BJ (cell line): ENCODE data around the gene CCND3. TPM values are rescaled to one million over a fixed set of nuclear protein-coding genes. Genes with fewer than 3 reads are reported as not detected.

ENCODE experiments used
- CTCF ChIA-PET: fragments of 350-600 bp; formaldehyde crosslinking; extraction: SDS; loops from one replicate; lab custom pipeline; 2021; ENCODE audit warnings: antibody characterized with exemption, inconsistent platforms; lab: Yijun Ruan, JAX
- POLR2A ChIA-PET: fragments of 300-600 bp; sonication (Branson Sonifier 250); formaldehyde crosslinking; extraction: SDS; loops from one replicate; lab custom pipeline; 2021; ENCODE audit warnings: antibody characterized with exemption; lab: Charles Lee
- DNase-seq: peaks from one replicate; pipeline ENCODE4 v3.0.0-alpha.2; 2011; ENCODE audit warnings: low read depth
- H3K27me3 ChIP-seq: 2 replicates; pipeline ENCODE4 v1.6.0; 2011; ENCODE audit warnings: low read length; ENCODE audit not compliant: control insufficient read depth, insufficient read depth
- H3K36me3 ChIP-seq: 2 replicates; pipeline ENCODE4 v1.5.1; 2011; ENCODE audit warnings: low read length; ENCODE audit not compliant: control insufficient read depth, insufficient read depth
- H3K4me3 ChIP-seq: 2 replicates; pipeline ENCODE4 v1.5.1; 2011; ENCODE audit warnings: low read depth, mild to moderate bottlenecking, control low read depth, low read length
- CTCF ChIP-seq: IDR thresholded peaks from 2 replicates; pipeline ENCODE4 v1.5.1; 2011; ENCODE audit warnings: low read depth, mild to moderate bottlenecking, control low read depth, inconsistent platforms, low read length, moderate library complexity; ENCODE audit not compliant: insufficient read depth
- polyA plus RNA-seq: library from polyadenylated mRNA; depleted of rRNA; stranded (reverse); fragments of >200 nt; gene quantifications from 2 replicates; pipeline ENCODE4 v1.2.3, GENCODE V29; 2011

The CCND3 gene
- polyA plus RNA-seq, 1 experiment: 38.5 TPM

DNA sequence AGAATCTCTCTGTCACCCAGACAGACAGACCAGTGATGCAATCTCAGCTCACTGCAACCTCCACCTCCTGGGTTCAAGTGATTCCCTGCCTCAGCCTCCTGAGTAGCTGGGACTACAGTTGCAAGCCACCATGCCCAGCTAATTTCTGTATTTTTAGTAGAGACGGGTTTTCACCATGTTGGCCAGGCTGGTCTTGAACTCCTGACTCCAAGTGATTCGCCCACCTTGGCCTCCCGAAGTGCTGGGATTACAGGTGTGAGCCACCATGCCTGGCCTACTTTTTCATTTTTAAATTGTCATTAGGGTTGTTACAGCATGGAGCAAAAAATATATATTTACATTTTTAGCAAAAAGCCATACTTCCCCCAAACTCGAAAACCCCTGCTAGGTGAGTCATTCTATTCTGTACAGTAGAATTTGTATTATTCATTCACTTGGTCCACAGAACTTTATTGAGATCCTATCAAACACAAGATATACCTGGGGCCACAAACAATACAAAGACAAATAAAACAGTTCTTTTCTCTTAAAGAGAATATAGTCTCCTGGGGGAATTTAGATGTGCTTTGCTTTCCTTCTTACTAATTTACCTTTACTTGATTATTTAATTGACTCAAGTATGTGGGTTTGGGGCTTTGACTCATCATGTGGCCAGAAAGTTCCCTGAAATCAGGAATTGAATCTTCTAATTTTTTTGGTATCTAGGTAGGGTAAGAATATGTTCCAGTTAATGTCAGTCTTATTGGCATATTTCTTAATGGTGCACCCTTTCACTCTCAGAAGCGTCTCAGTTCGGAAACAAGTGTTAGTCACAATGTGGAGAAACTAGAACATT lies 16.6 kb upstream of the CCND3 start:
- CTCF ChIA-PET: no interaction called here
- Histone ChIP-seq H3K27me3 (no peaks in the 10 kb centered on the region), H3K36me3 (no peaks in the 10 kb centered on the region), H3K4me3 (no peak overlapping the region)
- no peak for TF ChIP-seq CTCF
- POLR2A ChIA-PET: no interaction called here
- no peak for DNase-seq

DNA sequence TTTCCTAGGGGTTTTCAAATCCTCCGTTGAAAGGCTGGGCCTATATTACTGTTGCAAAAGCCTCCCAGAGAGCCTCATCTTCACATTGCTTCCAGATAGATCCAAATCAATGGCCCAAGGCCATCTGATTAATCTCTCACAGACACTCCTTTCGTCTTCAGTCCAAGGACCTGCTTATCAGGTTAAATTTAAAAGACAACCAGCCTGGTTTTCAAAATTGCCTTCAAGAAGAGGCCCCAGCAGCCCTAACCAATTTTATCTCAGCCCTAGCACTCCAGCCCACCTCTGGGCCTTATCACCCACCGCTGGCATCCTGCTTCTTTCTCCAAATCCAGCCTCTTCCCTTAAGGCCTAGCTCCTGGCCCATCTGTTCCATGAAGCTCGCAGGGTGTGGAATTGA lies 15.5 kb upstream of the CCND3 start:
- Histone ChIP-seq H3K27me3 (no peaks in the 10 kb centered on the region), H3K36me3 (no peaks in the 10 kb centered on the region), H3K4me3 (no peak overlapping the region)
- TF ChIP-seq CTCF: no peak
- ChIA-PET CTCF (interaction anchor here (0.7 kb wide), 1 partner anchor 611 kb away, joined by 3 read pairs; no protein-coding TSS in a partner anchor), POLR2A (no interaction called here)
- no peak for DNase-seq

- H3K27me3 ChIP-seq: no peaks in the 10 kb centered on the region
- ChIA-PET POLR2A (no interaction called here), CTCF (no interaction called here)
- no peak for DNase-seq
- no peaks in the 10 kb centered on the region for H3K36me3 ChIP-seq
- TF ChIP-seq CTCF: no peak
- no peak overlapping the region for H3K4me3 ChIP-seq
Observed at GRCh38 chr6:41955412-41955811, 13.8 kb upstream of the CCND3 start.

DNA sequence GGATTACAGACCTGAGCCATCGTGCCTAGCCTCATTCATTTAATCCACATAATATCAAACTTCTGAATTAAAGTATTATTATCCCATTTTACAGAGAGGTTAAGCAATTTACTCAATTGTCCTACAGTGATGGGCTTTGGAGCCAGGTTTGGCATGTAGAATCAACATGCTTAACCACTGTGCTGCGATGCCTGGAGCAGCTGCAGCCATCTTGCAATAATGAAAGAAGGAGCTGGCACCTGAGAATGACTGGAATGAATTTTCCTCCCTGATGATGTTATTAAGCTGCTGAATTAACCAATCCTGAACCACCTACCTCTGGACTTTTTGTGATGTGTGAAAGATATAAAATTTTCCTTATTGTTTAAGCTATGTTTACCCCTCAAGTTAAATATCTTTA lies 13.1 kb upstream of the CCND3 start:
- no peak for TF ChIP-seq CTCF
- POLR2A ChIA-PET: no interaction called here
- no peak for DNase-seq
- CTCF ChIA-PET: no interaction called here
- H3K36me3 ChIP-seq: no peaks in the 10 kb centered on the region
- H3K27me3 ChIP-seq: no peaks in the 10 kb centered on the region
- H3K4me3 ChIP-seq: no peak overlapping the region

DNA sequence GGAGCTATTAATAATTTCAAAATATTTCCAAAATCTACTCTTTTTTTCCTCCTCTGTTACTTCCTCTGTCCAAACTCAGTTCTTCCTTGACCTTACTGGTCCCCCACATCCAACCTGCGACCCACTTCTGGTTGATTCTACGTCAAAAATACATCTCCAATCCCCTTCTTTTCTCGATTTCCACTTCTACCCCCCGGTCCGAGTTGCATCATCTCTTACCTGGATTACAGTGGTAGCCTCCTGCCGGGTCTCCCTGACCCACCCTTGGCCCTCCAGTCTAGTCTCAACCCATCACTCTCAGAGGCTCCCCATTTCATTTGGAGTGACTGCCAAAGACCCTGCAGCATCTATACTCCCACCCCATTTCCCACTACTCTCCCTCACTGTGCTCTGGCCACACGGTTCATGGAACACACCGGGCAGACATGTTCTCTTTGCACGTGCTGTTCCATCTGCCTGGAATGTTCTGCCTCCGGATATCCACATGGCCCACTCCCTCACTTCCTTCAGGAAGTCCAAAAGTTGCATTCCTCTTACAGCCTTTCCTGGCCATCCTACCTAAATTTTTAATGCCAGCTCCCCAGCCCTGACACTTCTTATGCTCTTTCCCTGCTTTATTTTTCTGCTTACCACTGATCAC lies 6.1 kb upstream of the CCND3 start:
- CTCF ChIA-PET: no interaction called here
- DNase-seq: no peak
- TF ChIP-seq CTCF: no peak
- Histone ChIP-seq H3K36me3 (no peaks in the 10 kb centered on the region), H3K27me3 (no peaks in the 10 kb centered on the region), H3K4me3 (no peak overlapping the region)
- POLR2A ChIA-PET: no interaction called here
